Psoas muscle (tissue), 8 donors: ENCODE data around the gene DIDO1. TPM values are rescaled to one million over a fixed set of nuclear protein-coding genes. Genes with fewer than 3 reads are reported as not detected.

Source experiments
- ATAC-seq, 4 donors: fragments of 200-7000 bp; cut with Tn5 transposase; one replicate each; pipeline ENCODE4 v1.9.1; 2020; ENCODE audit warnings: moderate library complexity in 3 of 4, mild to moderate bottlenecking in 2 of 4
- DNase-seq, 2 donors: peaks; one replicate each; pipeline ENCODE4 v3.0.0-alpha.2; 2020
- H3K27ac ChIP-seq: fragments of 200-600 bp; one replicate; pipeline ENCODE4 v1.8.0; 2022
- H3K27me3 ChIP-seq, 3 donors: fragments of 200-600 bp in 1 of 3; one replicate each; pipeline versions ENCODE4 v1.6.1 to v1.8.0; 2013 to 2022; ENCODE audit warnings: low read length in 2 of 3, mild to moderate bottlenecking in 2 of 3, moderate library complexity in 1 of 3; ENCODE audit not compliant: insufficient read depth in 3 of 3
- H3K36me3 ChIP-seq, 2 donors: fragments of 200-600 bp in 1 of 2; one replicate each; pipeline versions ENCODE4 v1.6.1 to v1.8.0; 2013 to 2022; ENCODE audit warnings: low read depth in 1 of 2, mild to moderate bottlenecking in 1 of 2, moderate library complexity in 1 of 2; ENCODE audit not compliant: insufficient read depth in 1 of 2
- H3K4me1 ChIP-seq: fragments of 200-600 bp; one replicate; pipeline ENCODE4 v1.8.0; 2022
- H3K4me3 ChIP-seq: fragments of 200-600 bp; one replicate; pipeline ENCODE4 v1.8.0; 2022; ENCODE audit warnings: mild to moderate bottlenecking
- H3K9me3 ChIP-seq: fragments of 200-600 bp; one replicate; pipeline ENCODE4 v1.8.0; 2022
- WGBS, 3 donors: extraction: QIAGEN DNeasy Blood & Tissue Kit; methylation state at CpG; one replicate each; pipeline versions ENCODE4 v1.1.6 to v1.1.7; 2013; 5-methylcytosine and 5-hydroxymethylcytosine counted together
- intact Hi-C, 2 donors: fragments of 100-400 bp; cut with DNase I; formaldehyde crosslinking; loops; one replicate each; pipeline versions ENCODE4 v1.11.0 to v1.14.2; 2022
- polyA plus RNA-seq, 3 donors: library from polyadenylated mRNA; stranded (reverse); fragments of 200-250 nt; gene quantifications; one replicate each; pipeline ENCODE4 v1.2.3, GENCODE V29; 2013
- total RNA-seq, 4 donors: library from RNA; stranded (reverse); fragmentation: NEBNext Ultra II Directional in 2 of 4; extraction: Animal tissue kit (Norgen Biotek cat#: 25700) in 2 of 4; gene quantifications; one replicate each; pipeline versions ENCODE4 v1.2.1 to v1.2.4, GENCODE V29; 2021 to 2023
- TF ChIP-seq, protein P1 (sequence below): fragments of 200-600 bp; IDR thresholded peaks from one replicate; pipeline ENCODE4 v1.8.0; 2022; ENCODE audit warnings: antibody characterized with exemption
- donor health status: healthy with polysubstance abuse.
- donor health status: DM: no; HTN: no; CAD: no; lungs with moderate emphysema.
- donor health status: Bipolar disorder and iron deficiency.
- donor health status: healthy.
- donor health status: DM: yes; HTN: yes; CAD: no.
- donor health status: DM: no; HTN: no; CAD: no.
- donor health status: DM: no; HTN: no; CAD: no.
- donor health status: DM: yes; HTN: yes; CAD: no.

DIDO1 gene
- total and polyA plus RNA-seq, 7 donors = 10.0 to 32.4 (median 23.9) TPM

DNA sequence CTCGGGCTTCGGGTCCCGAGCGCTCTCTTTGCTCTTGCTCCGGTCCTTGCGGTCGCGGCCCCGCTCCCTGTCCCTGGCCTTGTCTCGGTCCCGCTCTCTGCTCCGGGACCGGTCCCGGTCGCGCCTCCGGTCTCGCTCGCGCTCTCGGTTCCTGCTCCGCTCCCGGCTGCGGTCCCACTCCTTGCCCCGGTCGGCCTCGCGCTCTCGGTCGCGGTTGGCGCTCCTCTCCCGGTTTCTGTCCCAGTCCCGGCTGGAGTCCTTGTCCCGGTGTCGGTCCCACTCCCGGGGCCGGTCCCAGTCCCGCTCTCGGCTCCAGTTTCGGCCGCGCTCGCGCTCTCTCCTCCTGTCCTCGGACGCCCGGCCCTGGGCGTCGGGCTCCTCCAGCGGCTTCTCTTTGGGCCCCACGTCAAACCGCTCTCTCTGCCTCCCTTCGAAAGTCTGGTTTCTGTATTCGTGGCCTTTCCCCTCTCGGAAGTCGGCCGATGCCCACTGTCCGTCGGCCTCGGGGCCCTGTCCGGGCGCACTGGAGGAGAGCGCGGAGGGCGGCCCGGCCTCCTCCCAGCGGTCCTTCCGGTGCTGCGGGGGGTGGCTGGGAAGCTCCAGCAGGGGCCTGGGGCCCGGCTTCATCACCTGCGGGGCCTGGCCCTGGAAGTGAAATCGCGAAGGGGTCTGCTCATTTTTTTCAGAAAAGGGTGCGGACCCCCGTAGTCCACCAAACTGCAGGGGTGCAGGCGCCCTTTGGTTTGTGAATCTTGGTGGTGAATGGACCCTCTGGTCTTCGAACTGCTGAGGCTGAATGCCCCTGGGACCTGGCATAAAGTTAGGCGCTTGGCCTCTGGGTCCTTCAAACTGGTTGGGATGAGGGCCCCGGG, 46.8 kb downstream of the DIDO1 start:
- DNase-seq = peak in 1 of 2 donors; percentile 54
- intact Hi-C loops = no loop called here
- Histone ChIP-seq H3K36me3 (peaks cover 7 to 20% of the 10 kb centered on the region in 2 donors), H3K4me3 (no peak overlapping the region), H3K4me1 (peaks cover 16% of the 10 kb centered on the region), H3K27me3 (no peaks in the 10 kb centered on the region), H3K27ac (no peak overlapping the region), H3K9me3 (no peaks in the 10 kb centered on the region)
- TF ChIP-seq, protein P1, sequence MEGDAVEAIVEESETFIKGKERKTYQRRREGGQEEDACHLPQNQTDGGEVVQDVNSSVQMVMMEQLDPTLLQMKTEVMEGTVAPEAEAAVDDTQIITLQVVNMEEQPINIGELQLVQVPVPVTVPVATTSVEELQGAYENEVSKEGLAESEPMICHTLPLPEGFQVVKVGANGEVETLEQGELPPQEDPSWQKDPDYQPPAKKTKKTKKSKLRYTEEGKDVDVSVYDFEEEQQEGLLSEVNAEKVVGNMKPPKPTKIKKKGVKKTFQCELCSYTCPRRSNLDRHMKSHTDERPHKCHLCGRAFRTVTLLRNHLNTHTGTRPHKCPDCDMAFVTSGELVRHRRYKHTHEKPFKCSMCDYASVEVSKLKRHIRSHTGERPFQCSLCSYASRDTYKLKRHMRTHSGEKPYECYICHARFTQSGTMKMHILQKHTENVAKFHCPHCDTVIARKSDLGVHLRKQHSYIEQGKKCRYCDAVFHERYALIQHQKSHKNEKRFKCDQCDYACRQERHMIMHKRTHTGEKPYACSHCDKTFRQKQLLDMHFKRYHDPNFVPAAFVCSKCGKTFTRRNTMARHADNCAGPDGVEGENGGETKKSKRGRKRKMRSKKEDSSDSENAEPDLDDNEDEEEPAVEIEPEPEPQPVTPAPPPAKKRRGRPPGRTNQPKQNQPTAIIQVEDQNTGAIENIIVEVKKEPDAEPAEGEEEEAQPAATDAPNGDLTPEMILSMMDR = no peak
- 69 to 74% (median 73%) methylated on average over 78 to 80 of the region's 80 CpGs for WGBS, 3 donors
- ATAC-seq = no peak

DNA sequence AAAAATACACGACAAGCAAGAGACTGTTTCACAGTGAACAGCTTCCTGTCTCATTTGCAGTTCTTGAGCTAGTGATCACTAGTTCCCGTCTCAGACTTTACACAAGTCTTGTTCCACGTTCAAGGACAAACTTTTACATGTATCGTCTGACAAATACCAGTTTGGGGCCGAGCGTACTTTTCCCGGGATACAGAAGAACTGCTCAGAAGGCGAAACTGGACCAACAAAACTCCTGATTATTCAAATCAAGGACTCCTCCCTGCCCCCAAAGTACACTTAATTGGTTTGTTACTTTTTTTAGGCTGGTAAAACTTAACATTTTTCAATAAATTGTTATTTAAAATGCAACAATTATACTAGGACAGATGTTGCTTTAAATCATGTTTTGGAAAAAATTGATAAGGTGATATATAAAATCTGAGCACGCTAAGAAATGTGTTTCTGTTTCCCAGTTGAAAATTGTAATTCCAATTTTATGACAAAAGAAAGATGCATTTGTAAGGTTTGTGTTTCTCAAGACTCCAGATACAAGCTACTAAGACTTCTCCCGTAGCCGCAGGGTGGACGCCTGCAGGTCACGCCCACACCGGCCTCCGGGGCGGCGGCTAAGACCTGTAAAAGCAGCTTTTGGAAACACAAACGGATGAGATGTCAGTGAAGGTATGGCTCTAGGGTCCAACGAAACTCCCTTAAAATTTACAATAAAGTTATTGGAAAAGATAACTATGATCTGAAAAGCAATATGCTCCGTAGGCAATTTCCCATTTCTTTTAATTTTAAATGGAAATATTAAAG, 47.9 kb downstream of the DIDO1 start:
- Histone ChIP-seq H3K27me3 (no peaks in the 10 kb centered on the region), H3K4me3 (no peak overlapping the region), H3K9me3 (no peaks in the 10 kb centered on the region), H3K27ac (no peak overlapping the region), H3K36me3 (peaks cover 7 to 20% of the 10 kb centered on the region in 2 donors), H3K4me1 (peaks cover 16% of the 10 kb centered on the region)
- DNase-seq (peak in 1 of 2 donors; percentile 20), ATAC-seq (no peak)
- intact Hi-C loops = no loop called here
- 90 to 92% (median 91%) methylated on average over 20 of the region's 20 CpGs for WGBS, 3 donors
- TF ChIP-seq, protein P1 = no peak

DNA sequence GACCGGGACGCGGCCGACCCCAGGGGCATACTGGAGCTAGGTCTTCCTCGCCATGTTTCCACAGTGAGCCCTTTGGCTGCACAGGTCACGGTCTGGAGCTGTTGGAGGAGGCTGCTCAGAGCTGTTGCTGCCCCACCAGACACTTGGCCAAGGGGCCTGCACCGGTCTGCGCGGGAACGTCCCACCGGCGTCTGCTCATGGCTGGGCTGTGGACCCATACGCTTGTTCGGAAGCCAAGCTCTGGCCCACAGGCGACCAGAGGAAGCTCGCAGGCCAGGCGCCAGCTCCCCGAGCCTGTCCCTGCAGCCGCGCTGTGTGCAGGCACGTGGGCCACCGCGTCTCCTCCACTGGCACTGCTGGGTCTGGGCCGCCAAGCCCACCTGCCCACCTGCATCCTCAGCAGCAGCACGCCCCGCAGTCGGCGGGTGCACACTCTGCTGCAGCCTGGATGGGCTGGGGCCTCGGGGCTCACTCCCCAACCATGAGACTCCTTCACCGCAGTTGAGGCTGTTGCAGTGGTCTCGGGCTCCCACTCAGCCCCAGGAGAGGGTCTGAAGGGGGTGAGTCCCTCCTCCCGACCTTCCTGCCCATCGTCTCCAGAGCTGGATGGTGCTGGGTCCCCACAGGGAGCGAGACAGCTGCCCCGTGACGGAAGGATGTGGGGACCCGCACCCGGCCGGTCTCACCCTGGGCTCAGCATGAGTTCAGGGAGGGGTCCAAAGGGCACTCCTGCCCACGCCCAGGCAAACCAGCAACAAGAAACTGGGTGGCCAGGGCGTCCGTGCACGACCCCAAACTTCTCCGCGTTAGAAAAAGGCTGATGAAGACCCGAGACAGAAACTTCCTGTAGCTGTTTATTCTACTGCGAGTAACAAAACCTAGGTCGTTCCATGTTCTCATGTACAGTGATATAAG, 49.1 kb downstream of the DIDO1 start:
- H3K4me1 ChIP-seq = peaks cover 16% of the 10 kb centered on the region
- TF ChIP-seq, protein P1 = no peak
- no peak overlapping the region for H3K27ac ChIP-seq
- no peak overlapping the region for H3K4me3 ChIP-seq
- peaks cover 7 to 20% of the 10 kb centered on the region in 2 donors for H3K36me3 ChIP-seq
- ATAC-seq = peak; percentile 67 to 77 (median 73)
- 37 to 41% (median 38%) methylated on average over 48 of the region's 48 CpGs for WGBS, 3 donors
- H3K9me3 ChIP-seq = no peaks in the 10 kb centered on the region
- peak; percentile 82 to 91 for DNase-seq
- intact Hi-C loops = no loop called here
- H3K27me3 ChIP-seq = no peaks in the 10 kb centered on the region

DNA sequence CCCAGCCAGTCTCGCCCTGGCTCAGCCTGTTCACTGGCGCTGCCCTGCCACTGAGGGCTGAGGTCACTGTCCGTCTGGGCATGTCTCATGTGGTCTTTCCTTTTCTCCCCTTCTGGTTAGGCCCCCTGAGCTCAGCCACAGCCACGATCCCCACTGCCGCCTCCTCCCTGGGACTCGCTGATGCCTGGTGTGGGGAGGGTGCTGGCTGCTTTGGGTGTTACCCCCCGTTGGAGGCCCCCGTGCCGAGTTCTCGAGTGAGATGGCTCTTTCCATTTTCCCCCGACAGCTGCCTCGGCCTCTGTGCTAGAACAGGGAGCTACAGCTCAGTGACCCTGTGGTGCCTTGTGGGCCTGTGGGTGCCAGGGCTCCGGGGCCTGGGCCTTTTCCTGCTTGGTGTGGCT, 49.8 kb downstream of the DIDO1 start:
- H3K4me1 ChIP-seq = peaks cover 16% of the 10 kb centered on the region
- no peaks in the 10 kb centered on the region for H3K27me3 ChIP-seq
- no peak overlapping the region for H3K27ac ChIP-seq
- WGBS, 3 donors = 56 to 74% (median 57%) methylated on average over 11 to 13 of the region's 13 CpGs
- ATAC-seq = peak; percentile 9 to 29 (median 22)
- TF ChIP-seq, protein P1 = no peak
- intact Hi-C loops = no loop called here
- peaks cover 7 to 13% of the 10 kb centered on the region in 2 donors for H3K36me3 ChIP-seq
- H3K4me3 ChIP-seq = no peak overlapping the region
- peak in 1 of 2 donors; percentile 57 for DNase-seq
- no peaks in the 10 kb centered on the region for H3K9me3 ChIP-seq
